ENCODE data around the gene GTPBP10.

DNA sequence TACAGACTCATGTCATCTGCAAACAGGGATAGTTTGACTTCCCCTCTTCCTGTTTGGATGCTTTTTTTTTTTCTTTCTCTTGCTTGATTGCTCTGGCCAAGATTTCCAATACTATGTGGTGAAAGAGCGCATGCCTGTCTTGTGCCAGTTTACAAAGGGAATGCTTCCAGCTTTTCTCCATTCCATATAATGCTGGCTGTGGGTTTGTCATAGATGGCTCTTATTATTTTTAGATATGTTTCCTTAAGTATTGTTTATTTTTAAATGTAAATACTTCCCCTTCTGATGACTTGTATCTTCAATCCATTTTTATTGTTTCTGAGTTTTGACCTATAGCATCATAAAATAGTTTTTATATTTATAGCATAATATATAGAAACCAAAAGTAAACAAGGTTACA, 43.3 kb upstream of the GTPBP10 start:
- TF ChIP-seq SPI1 (IDR thresholded peaks at IDR 0.05; ENCODE audit: low read depth, low read length) (no peak), POLR2A (IDR thresholded peaks at IDR 0.05; ENCODE audit: low read depth, low read length) (no peak)

Data from GM12891 (cell line).